WI38 (cell line): ENCODE measurements around the gene NCK2.

Source experiments
- H3K4me3 ChIP-seq: 2 replicates; pipeline ENCODE4 v1.5.1; 2011; ENCODE audit warnings: low read depth, mild to moderate bottlenecking, control low read depth, low read length
- CTCF ChIP-seq: IDR thresholded peaks from 2 replicates; pipeline ENCODE4 v1.5.1; 2012; ENCODE audit warnings: low read depth, mild to moderate bottlenecking, control low read depth, low read length

NCK2 gene

DNA sequence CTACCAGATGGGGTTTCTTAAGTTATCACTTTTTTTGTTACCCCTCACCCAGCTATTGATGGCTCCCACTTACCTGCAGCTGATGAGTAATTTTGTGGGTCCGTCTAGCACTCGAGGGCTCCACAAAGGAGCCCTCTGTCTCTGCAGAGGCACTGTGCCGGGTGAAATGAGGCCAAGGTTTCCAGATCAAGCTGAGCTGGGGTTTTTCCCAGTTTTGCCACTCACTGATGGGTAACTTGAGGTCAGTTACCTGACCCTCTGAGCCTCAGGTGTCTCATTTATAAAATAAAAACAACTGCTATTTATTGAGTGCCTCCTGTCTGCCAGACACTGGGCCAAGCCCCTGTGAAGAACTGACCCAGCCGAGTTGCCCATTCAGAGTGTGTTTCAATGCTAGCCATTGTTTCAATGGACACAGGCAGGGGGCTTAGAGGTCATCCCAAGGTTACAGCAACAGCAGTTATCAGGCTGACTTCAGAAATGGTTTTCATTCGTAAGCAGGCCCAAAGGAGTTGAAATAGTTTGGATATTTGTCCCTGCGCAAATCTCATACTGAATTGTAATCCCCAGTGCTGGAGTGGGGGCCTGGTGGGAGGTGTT lies 192.9 kb downstream of the NCK2 start:
- H3K4me3 ChIP-seq = no peak overlapping the region
- TF ChIP-seq CTCF = no peak
